ENCODE data around the gene STRIP1. TPM values are rescaled to one million over a fixed set of nuclear protein-coding genes. Genes with fewer than 3 reads are reported as not detected.

Gene STRIP1
- total RNA-seq, 1 donor from 2014 or later = 40.8 TPM

GRCh38 chr1:110067893-110068645, 33.6 kb downstream of the STRIP1 start:
- TF ChIP-seq POLR2A (IDR thresholded peaks at IDR 0.05) = no peak
- no peak for TF ChIP-seq CTCF (IDR thresholded peaks at IDR 0.05)
- TF ChIP-seq POLR2AphosphoS5 (IDR thresholded peaks at IDR 0.05; ENCODE audit: insufficient read depth in 1 of 2, low read depth in 1 of 2) = peak in 1 of 2 donors; percentile 67
- Histone ChIP-seq H3K4me1 (peaks cover 12% of the 10 kb centered on the region), H3K9me3 (no peaks in the 10 kb centered on the region), H3K4me3 (no peak overlapping the region), H3K27me3 (peaks cover 16% of the 10 kb centered on the region), H3K36me3 (no peaks in the 10 kb centered on the region), H3K27ac (no peak overlapping the region)
- no peak for DNase-seq (ENCODE audit: extremely low spot score in 2 of 2)
- intact Hi-C loops (cut with DNase I) = no loop called here

- no peak for TF ChIP-seq POLR2A (IDR thresholded peaks at IDR 0.05)
- no peak for TF ChIP-seq CTCF (IDR thresholded peaks at IDR 0.05)
- peak in 1 of 2 donors; percentile 64 for TF ChIP-seq POLR2AphosphoS5 (IDR thresholded peaks at IDR 0.05; ENCODE audit: insufficient read depth in 1 of 2, low read depth in 1 of 2)
- intact Hi-C loops (cut with DNase I) = no loop called here
- no peak overlapping the region for H3K4me3 ChIP-seq
- no peak for DNase-seq (ENCODE audit: extremely low spot score in 2 of 2)
- no peaks in the 10 kb centered on the region for H3K9me3 ChIP-seq
- peaks cover 16% of the 10 kb centered on the region for H3K27me3 ChIP-seq
- no peaks in the 10 kb centered on the region for H3K36me3 ChIP-seq
- no peak overlapping the region for H3K27ac ChIP-seq
- peaks cover 12% of the 10 kb centered on the region for H3K4me1 ChIP-seq
Measured at GRCh38 chr1:110068646-110069403, 34.4 kb downstream of the STRIP1 start.

- H3K27ac ChIP-seq = no peak overlapping the region
- H3K27me3 ChIP-seq = peaks cover 16% of the 10 kb centered on the region
- TF ChIP-seq POLR2AphosphoS5 (IDR thresholded peaks at IDR 0.05; ENCODE audit: insufficient read depth in 1 of 2, low read depth in 1 of 2) (no peak), CTCF (IDR thresholded peaks at IDR 0.05) (no peak), POLR2A (IDR thresholded peaks at IDR 0.05) (no peak)
- no peak for DNase-seq (ENCODE audit: extremely low spot score in 2 of 2)
- intact Hi-C loops (cut with DNase I) = no loop called here
- no peaks in the 10 kb centered on the region for H3K36me3 ChIP-seq
- no peaks in the 10 kb centered on the region for H3K9me3 ChIP-seq
- H3K4me1 ChIP-seq = peaks cover 12% of the 10 kb centered on the region
- peak overlapping the region in 1 of 2 donors; percentile 30 for H3K4me3 ChIP-seq
Measured at GRCh38 chr1:110069404-110070281, 35.2 kb downstream of the STRIP1 start.

- no peaks in the 10 kb centered on the region for H3K9me3 ChIP-seq
- intact Hi-C loops (cut with DNase I) = no loop called here
- TF ChIP-seq POLR2A (IDR thresholded peaks at IDR 0.05) = no peak
- TF ChIP-seq POLR2AphosphoS5 (IDR thresholded peaks at IDR 0.05; ENCODE audit: insufficient read depth in 1 of 2, low read depth in 1 of 2) = no peak
- TF ChIP-seq CTCF (IDR thresholded peaks at IDR 0.05) = no peak
- no peaks in the 10 kb centered on the region for H3K36me3 ChIP-seq
- no peak for DNase-seq (ENCODE audit: extremely low spot score in 2 of 2)
- peak overlapping the region in 1 of 2 donors; percentile 30 for H3K4me3 ChIP-seq
- peaks cover 16% of the 10 kb centered on the region for H3K27me3 ChIP-seq
- peaks cover 12% of the 10 kb centered on the region for H3K4me1 ChIP-seq
- no peak overlapping the region for H3K27ac ChIP-seq
Measured at GRCh38 chr1:110070282-110070669, 35.9 kb downstream of the STRIP1 start.

All from vagina (tissue), 2 donors.